VCaP (cell line): ENCODE data around the gene PRR18.

Experiments
- H3K27ac ChIP-seq: fragments of 450-650 bp; 2 replicates; pipeline ENCODE4 v1.5.1; 2017
- TF ChIP-seq, protein P1 (sequence below): fragments of 450-650 bp; conservative IDR thresholded peaks from 2 replicates; pipeline ENCODE4 v1.5.1; 2017; ENCODE audit warnings: mild to moderate bottlenecking, moderate library complexity

Gene PRR18

DNA sequence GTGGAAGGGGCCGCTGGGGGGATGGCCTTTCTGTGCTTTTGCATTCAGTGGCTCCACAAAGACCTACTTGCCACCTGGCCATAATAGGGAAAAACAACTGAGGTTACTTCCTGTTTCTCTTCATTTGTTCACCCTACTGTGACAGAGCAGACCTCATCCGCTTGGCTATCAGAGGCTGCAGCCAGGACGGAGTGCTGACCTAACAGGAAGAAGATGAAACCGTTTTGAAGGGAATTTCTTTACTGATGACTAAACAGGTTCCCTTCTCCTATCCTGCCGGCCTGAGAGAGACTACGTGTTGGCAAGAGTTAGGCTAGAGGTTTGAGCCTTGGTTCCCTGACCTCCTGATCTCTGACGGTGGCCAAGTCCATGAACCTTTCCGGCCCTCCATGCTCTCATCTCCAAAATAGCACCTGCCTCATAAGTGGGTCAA is 21.3 kb downstream of the PRR18 start:
- TF ChIP-seq, protein P1, sequence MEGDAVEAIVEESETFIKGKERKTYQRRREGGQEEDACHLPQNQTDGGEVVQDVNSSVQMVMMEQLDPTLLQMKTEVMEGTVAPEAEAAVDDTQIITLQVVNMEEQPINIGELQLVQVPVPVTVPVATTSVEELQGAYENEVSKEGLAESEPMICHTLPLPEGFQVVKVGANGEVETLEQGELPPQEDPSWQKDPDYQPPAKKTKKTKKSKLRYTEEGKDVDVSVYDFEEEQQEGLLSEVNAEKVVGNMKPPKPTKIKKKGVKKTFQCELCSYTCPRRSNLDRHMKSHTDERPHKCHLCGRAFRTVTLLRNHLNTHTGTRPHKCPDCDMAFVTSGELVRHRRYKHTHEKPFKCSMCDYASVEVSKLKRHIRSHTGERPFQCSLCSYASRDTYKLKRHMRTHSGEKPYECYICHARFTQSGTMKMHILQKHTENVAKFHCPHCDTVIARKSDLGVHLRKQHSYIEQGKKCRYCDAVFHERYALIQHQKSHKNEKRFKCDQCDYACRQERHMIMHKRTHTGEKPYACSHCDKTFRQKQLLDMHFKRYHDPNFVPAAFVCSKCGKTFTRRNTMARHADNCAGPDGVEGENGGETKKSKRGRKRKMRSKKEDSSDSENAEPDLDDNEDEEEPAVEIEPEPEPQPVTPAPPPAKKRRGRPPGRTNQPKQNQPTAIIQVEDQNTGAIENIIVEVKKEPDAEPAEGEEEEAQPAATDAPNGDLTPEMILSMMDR: no peak
- H3K27ac ChIP-seq: no peak overlapping the region

DNA sequence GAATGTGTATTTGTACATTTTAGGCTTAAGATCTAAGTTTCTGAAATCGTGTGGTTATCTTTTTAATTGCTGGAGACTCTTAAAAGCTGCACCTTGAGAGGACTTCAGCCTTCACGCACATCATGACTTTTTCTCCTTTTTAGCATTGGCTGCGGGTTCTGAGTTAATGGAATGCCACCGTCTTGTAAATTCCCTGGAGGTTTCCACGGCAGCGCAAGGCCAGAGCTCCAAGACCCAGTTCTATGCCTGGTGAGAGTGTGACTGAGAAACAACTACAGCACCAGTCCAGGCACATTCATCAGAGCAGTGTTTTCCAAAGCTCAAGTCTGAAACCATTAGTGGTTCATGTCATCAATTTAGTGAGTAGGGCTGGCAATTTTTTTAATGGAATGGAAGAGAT is 23.0 kb downstream of the PRR18 start:
- no peak overlapping the region for H3K27ac ChIP-seq
- TF ChIP-seq, protein P1: no peak

DNA sequence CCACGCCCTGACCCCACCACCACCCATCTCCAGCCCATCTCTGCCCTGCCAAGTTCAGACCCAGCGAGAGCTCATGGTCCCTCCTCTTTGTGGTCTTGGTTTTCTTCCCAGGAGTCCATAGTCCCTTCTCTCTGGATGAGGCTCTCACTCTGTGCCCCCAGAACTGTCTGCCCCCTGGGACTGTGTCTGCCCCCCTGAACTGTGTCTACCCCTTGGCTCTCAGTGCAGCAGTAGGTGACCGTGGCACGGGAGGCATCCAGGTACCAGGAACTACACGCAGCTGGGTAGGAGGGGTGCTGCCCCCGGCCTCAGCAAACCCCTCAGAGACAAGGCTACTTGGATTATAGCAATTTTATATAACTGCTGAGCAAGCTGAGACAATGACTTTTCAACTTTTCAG is 23.6 kb downstream of the PRR18 start:
- TF ChIP-seq, protein P1: no peak
- H3K27ac ChIP-seq: no peak overlapping the region

DNA sequence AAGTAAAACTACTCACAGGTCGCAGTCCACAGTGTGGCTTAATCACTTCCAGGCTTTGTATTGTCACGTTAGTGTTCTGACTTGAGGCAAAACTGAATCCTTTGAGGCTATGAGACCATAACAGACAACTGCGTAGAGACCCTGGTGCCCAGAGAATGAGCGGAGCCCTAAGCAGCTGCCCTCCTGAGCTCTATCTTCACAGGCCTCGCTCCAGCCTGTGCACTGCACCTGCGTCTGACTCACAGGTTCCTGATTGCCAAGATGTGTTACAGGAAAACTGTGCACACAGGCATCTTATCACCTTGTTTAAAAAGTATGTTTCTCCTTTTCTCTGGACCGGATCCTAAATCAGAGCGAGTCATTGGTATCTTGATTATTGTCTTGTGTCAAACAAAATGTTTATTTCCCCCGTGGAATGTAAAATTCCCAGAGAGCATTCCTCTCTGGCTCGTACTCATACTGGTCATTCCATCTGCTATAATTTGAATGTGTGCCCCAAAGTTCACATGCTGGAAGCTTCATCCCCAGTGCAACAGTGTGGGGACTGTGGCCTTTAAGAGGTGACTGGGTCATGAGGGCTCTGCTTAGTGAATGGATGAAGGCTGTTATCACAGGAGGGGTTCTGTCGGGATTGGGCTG is 25.7 kb downstream of the PRR18 start:
- no peak overlapping the region for H3K27ac ChIP-seq
- TF ChIP-seq, protein P1: no peak

DNA sequence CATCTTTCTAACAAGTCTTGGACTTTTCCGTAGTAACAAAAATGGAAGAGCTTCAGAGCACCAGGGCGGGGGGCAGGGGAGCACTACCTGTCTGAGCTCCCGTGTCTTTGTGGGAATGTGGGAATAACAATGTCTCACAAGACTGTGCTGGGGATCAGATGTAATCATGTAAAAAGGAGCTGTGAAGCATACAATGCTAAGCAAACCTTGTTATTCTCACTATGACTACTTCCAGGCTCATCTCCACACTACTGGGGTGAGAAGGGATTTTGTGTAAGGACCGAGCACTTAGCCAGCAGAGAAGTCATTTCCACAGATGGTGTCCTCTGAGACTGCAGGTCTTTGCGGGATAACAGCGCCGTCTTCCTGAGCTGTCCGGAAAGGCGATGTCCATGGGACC is 27.1 kb downstream of the PRR18 start:
- TF ChIP-seq, protein P1: no peak
- H3K27ac ChIP-seq: no peak overlapping the region

DNA sequence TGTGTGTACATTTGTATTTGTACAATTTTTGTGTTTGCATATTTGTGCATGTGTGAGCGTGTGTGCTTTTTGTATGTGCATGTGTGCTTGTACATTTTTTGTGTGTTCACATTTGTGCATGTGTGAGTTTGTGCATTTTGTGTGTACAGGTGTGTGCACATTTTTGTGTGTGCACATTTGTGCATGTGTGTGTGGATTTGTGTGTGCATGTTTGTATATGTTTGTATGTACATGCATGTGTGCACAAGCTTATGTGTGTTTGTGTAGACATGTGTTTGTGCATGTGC is 28.9 kb downstream of the PRR18 start:
- H3K27ac ChIP-seq: no peak overlapping the region
- TF ChIP-seq, protein P1: no peak

DNA sequence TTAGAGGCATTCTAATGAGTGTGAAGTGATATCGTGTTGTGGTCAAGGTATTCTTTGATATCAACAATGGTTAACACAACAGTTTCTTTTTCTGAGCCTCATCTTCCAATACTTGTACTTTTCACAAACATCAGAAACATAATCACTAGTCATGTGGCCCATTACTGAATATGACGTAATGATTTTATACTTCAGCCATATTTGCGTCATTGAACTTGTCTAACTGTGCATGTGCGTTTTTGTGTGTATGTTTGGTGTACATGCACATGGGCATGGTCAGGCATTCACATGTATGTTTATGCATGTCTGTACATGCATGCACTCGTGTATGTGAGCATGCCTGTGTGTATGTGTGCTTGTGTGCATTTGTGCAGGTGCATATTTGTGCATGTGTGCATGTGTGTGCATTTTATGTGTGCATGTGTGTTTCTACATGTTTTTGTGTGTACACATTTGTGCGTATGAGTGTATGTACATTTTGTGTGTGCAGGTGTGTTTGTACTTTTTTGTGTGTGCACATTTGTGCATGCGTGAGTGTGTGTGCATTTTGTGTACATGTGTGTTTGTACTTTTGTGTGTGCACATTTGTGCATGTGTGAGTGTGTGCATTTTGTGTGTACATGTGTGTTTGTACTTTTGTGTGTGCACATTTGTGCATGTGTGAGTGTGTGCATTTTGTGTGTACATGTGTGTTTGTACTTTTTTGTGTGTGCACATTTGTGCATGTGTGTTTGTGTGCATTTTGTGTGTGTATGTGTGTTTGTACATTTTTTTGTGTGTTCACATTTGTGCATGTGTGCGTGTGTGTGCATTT is 29.4 kb downstream of the PRR18 start:
- H3K27ac ChIP-seq: no peak overlapping the region
- TF ChIP-seq, protein P1: no peak
